Stimulated activated CD4-positive, alpha-beta T cell treated with anti-CD3 and anti-CD28 coated beads, TNF-alpha, amount 100 ng/mL, for 24 hours (primary cell): ENCODE measurements around the gene S100A3.

Experiments
- DNase-seq, 3 experiments: peaks; one replicate each; pipeline ENCODE4 v3.0.0-alpha.2; 2020; ENCODE audit warnings: low read depth in 3 of 3

S100A3 gene

DNA sequence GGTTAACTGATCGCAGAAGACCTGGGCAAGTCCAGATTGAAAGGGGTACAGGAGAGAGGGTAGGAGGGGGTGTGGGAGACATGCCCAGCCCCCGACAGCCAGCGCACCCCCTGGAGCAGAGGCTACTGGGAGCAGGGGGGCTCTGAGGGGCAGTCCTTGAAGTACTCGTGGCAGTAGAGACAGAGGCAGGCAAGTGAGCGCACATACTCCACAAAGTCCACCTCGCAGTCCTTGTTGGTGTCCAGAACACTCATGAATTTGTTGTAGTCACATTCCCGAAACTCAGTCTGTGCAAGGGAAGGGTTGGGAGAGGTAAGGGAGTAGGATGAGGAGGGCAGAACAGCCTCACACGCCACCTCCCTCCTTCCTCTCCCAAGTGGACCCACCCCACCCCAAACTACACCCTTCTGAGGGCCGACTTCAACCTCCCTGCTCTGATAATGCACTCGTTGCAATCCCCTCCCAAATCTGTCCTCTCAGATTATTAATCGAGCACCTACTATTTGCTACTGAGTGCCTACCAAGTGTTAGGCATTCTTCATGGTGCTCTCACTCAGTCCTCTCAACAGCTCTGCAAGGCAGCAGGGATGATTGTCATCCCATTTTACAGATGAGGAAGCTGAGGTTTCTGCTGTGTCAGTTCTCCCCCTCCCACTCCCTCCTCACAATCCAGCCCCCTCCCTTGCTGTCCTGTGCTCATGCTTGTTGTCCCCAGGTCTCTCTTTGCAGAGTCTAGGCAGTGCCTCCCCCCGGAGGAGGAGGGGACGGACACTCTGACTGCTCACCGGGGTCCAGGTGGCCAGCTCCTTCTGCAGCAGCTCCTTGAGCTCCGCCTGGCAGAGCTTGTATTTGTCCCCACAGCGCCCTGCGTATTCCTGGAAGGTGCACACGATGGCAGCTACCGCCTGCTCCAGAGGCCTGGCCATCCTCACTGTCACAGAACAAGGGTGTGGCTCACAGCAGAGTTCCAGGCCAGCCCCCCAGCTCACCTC, 1.2 kb downstream of the S100A3 start:
- no peak for DNase-seq

DNA sequence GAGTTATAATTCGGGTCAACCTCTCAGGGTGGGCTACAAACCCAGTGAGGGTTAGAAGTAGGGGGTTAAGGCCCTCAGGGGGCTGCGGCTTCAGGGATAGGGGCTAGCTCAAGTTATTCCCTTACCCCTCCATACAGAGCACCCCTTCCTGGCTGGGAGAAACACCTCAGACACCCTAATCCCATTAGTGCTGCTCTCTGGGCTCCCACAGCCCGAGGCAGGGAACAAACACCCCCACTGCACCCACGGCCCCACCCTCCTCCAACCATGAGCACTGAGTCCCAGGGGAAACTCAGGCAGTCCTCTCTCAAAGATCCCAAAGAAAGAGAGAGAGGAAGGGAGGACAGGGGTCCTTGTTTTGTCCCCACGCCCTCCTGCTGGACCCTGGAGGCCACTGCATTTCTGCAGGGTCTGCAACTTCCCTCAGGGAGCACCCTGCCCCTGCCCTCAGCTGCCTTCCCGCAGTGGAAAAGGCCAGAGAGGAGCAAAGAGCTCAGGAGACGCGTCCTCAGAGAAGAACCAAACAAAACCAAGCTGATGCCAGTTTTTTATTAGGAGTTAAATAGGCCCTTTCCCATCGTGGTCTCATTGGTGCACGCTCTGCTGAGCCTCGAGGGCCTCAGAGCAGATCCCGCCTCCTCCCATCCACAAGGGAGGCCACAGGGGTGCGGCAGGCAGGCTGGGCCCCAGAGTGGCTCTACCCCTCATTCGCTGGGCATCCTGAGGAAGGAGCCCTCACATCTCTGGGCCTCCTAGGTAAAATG, 2.1 kb downstream of the S100A3 start:
- DNase-seq = no peak

DNA sequence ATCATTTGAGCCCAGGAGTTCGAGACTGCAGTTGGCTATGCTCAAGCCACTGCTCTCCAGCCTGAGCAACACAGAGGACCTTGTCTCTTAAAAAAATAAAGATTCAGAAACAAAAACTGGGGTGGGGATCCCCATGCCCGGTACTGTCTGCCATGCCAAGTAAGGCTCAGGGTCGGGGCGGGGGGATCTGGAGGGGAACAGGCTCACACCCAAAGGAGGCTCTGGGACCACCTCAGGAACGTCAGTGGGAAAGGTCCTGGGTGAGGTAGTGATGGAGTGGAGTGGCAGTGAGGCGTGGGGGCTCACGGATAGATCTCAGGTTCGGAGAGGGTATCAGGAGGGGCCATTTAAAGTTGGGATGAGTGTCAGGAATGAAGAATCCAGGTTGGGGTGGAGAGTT, 2.7 kb downstream of the S100A3 start:
- no peak for DNase-seq

DNA sequence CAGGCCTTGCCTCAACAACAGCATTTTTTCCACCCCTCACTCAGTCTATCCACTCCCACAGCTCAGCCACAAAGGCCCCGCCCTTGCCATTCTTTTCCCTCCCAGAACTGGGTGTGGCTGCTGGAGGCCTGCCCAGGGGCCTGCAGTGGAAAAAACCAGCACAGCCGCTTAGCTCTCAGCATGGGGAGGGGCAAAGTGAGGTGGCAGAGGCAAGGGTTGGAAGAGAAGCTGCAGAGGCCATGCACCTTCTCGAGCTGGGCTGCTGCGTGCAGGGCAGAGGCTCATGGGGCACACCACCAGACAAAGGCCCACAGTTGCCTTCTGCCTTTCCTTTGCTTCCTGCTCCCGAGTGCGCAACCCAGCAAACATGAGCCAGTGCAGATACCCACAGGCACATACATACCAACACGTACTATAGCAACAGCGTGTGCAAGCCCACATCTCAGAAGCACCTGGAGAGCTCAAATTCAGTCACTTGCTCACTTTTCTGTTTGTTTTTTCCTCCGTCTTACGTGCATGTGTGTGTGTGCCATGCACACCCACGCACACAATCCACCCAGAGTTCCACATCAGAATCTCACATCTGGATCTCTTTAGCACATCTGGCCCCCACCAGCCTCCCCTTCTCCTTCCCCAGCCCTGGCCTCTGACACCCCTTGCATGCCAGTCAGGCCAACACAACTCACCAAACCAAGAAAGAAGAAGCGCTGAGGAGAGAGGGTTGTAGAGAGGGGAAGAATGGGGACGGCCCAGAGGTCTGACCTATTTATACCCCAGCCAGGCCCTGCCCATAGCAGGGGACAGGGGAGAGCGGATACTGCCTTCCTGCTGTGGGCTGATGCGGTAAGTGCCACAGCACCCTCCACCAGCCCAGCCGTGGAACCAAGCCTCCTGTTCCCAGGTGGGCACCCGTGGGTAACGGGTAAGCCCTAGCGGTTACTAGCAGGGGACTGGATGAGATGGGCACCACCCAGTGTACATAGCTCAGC, 3.7 kb downstream of the S100A3 start, which contains the start of gene S100A4:
S100A4 (minus strand) TSS at position 740 of the 989 bp plus-strand sequence. CDS start 1,012 bp downstream, outside the sequence.
- DNase-seq = peak; percentile 90 to 96 (median 90)

DNA sequence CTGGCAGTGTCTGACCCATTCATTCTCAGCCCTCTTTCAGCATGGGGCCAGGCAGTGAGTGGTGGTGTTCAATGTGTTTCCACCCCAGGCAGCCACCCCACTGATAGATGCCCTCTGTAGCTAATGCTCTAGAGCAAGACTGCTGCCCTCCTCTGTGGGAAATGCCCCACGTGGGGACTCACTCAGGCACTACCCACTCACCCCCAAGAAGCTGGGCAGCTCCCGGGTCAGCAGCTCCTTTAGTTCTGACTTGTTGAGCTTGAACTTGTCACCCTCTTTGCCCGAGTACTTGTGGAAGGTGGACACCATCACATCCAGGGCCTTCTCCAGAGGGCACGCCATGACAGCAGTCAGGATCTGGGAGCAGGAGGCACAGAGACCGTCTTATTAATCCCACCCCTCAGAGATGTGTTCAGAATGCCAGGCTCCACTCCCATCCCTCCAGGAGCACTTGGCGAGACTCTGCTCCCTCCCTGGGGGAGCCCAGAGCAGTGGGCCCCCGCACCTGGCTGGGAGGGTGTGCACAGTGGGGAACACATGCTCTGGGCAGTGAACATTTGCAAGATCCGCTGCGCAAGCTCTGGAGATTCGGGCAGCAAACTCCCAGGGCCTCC, 4.5 kb downstream of the S100A3 start:
- no peak for DNase-seq

DNA sequence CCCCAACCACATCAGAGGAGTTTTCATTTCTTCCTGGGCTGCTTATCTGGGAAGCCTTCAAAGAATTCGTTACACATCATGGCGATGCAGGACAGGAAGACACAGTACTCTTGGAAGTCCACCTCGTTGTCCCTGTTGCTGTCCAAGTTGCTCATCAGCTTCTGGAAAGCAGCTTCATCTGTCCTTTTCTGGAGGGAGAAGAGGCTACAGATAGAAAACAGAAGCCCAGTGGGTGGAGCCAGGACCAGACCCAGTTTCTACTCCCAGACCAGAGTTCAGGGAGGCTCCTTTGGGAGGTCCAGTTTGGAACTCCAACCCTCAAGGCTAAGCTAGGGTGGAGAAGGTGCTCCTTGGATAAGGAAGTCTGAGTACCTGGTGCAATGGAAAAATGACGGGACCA, 5.3 kb downstream of the S100A3 start:
- DNase-seq = no peak

DNA sequence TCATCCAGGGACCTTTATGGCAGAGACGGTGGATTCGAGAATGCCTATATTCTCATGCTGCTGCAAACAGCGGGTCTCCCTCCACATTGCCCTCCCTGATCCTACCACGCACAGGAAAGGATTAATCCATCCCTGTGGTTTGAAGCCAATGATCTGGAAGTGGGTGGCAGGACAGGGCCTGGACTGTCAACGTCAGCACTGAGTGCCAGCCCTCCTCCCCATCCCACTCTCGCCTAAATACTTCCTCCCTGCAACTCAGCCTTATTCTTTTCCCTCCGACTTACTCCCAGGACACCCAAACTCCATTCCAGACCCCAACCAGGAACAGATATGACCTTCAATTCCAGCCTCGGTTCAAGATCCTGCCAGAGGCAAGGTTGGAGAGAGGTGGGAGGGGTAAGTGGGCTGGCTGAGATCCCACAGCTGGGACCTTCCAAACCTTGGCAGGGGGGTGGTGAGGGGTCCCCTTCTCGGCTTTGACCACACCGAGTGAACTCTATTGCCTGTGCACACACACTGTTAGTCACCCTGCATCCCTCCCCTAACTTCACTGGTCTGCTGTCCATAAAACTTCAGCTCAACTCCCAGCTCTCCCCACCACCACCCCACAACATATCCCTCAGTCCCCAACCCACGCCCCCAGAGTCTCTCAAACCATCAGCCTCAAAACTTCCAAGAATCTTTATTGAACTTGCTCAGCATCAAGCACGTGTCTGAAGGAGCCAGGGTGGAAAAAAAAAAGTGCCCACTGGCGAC, 5.9 kb downstream of the S100A3 start:
- DNase-seq = no peak

DNA sequence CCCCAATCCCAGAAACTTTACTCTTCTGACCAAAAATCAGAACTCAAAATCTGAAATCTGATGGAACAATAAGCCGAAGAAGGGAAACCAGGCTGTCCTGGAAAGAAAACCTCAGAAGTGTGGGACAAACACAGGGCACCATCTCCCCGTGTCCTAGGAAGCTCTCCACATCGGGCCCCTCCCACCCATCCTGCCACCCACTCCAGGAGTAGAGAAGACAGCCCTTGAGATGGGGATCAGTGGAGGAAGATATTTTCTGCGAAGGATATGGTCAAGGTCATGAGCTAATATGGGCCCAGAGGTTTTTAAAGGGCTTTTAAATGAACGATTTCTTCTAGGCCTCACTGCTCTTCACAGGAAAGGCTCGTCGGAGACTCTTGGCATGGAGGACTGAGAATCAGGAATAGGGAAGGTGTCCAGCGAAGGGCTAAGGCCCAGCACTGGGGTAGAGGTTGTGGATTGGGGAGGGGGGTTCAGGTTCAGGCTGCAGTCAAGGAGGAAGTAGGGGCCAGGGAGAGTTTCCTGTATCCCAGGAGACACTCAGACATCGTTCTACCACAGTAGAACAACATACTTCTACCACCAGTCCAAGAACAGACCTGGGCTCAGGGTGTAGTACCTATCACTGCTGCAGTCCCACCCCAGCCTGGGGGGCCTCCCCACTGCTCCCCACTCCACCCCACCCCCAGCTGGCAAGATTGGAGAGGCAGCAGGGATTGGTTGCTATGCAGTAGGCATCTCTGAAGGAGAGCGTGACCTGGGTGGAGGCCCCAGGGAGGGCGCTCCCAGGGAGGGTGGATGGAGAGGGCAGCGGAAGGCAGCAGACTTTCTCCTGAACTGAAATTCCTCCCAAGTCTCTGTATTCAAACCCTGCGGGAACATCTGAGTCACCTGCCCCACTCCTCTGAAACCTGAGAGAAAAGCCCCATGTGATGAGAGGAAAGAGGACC, 7.1 kb downstream of the S100A3 start:
- no peak for DNase-seq

DNA sequence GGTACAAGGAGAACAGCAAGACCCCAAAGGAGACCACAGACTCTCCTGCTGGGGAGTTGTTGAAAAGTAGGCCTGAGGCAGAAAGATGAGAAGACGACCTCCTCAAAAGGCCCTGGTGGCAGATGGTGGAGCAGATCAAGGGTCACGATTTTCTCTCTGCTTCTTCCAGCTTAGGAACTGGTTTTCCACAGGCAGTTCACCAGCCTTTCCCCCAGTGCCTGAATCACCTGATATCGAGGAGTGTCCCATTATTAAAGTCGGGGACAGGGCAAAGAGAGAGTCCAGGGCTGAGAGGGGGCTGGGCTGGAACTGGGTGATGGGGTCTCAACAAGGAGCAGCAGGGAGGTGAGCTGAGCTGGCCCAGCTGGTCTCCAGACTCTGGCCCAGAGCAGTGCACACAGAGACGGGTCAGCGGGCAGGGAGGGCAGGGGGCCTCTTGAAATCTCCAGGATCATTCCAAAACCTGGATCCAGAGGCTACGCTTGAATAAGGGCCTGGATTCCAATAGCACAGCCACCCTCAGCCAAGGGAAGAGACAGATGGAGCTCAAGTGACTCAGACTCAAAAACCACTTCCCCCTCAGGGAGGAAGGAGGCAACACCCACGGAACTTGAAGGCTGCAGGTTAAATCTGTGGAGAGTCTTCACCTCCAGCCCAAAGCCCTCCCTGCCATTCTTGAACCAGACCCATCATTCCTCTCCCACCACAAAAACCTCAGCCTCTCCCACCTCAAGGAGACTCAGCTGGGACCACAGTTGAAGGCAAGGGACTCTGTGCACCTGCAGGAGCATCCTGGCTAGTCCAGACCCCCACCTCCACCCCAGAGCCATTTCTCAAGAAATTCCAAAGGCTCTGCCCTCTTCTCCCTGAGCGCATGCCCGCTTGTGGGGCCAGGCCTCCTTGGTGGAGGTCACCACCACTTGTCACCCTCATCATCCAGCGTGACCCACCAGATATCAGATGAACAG, 8.4 kb downstream of the S100A3 start, which contains the start of gene S100A5:
S100A5 (minus strand) TSS at position 541 of the 968 bp plus-strand sequence. CDS start 743 bp downstream, outside the sequence.
- peak in 1 of 3 experiments; percentile 44 for DNase-seq

DNA sequence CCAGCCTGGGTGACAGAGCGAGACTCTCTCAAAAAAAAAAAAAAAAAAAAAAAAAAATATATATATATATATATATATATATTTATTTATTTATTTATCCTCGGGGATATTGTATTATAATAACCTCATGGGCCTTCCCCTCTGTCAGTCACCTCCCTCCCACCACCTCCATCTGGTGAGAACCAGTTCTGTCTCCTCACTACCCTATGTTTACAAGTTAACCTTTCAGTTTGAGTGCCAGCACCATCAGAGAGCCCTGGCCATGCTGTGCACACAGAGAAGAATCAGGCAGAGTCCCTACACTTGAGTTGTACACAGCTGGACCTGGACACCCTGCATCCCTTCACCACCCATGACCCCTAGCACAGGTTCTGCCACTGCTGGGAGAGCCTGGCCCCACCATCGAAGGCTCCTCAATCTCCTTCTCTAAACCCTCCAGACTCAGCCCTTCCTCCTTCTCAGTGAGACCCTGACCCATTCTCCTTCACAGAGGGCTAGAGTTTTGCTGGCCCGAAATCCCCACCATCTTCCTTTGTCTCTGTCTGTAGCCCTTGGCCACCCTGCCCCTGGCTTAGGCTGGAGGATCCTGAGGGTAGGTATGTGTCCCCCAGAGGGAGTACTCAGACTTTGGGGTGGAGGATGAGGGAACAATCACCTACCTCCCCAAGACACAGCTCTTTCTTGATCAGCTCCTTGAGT, 9.5 kb downstream of the S100A3 start:
- no peak for DNase-seq

DNA sequence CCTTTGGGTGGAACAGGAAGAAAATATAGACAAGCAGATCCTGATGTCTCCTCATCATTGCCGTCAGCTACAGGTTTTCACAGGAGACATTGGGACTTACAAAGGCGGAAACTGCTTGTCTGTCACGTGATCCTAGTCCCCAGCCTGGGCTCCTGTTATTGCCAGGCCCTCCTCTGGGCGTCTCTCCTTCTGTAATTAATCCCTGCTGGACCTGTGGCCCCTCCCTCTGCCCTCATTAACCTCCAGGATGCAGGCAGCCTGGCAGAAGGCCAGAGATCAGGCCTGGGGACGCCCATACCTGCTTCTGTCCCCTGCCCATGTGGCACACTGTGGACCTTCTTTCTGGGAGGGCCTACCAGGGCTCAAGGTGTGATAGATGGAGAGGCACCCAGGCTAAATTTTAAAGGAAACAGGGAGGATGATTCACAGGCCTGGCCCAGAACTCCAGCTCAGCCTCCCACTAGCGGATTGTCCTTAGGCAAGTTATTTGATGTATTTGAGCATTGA, 10.7 kb downstream of the S100A3 start:
- no peak for DNase-seq

DNA sequence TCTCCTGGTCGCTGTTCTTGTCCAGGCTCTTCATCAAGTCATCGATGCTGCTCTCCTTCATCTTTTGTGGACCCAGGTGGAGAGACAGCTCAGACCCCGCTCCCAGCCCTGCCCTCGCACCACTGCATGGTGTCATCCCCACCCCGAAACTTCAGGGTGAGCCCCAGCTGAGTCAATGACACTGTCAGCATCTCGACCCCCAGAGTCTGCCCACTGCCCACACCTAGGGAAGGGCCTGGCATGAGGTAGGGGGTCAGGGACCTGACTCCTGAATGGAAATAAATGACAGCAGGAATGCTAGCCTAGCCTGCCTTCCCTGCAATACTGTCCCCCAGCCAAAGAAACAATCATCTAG, 11.7 kb downstream of the S100A3 start:
- DNase-seq = no peak

DNA sequence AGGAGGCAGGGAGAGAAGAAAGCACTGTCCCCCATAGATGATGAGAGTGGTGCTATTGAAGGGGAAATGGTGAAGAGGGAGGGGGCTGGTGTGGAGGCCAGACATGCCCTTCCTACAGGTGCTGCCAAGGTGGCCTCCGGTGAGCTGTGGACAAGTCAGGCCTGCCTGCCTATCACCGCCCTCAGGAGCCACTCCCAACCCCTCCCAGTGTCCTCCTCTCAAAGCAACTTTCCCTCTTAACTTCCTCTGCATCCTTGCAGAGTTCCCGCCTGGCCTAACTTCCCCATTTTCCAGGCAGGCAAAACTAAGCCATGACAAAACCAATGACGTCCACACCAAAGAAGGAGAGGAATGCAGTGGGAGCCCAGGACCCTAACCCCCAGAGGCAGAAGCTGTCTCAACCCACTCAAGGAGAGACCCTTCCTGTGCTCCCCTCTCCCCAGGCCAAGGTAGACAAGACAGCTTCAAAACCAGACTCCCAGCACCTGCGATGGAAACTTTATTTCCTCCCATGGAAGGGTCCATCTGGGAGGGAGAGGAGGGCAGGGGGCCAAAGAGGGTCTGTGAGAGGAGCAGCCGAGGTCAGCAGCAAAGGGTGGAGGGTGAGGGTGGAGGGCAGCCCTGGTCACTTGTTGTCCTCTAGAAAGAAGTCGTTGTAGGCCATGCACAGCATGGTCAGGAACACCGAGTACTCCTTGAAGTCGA, 12.2 kb downstream of the S100A3 start:
- no peak for DNase-seq

DNA sequence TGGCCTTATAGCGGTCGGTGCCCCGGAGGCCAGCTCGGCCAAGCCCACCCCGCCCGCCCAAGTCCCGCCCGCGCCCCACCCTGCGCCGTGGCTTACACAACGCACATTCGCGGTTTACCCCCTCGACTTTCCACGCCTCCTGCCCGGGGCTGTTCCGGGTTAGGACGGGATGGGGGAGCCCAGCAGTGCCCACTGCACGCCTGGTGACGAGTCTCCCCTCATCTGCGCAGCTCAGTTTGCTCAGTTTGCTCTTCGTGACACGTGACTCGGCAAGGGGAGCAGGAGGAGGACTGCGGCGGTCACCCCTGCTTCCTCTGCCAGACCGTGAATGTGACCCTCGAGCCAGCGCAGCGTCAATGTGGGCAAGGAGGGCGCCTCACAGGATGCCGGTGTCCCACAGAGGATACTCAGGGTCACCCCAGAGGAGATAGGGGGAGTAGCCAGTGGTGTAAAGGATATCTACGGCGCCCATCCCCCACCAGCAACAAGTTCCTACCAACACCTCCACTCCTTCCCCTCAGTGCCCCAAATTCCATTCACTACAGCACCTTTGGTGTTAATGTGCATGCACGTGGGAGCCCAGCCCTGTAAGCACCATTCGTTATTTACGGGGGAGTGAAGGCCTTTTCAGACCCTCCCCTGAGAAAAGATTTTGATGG, 12.9 kb downstream of the S100A3 start:
- peak; percentile 68 to 81 (median 75) for DNase-seq

DNA sequence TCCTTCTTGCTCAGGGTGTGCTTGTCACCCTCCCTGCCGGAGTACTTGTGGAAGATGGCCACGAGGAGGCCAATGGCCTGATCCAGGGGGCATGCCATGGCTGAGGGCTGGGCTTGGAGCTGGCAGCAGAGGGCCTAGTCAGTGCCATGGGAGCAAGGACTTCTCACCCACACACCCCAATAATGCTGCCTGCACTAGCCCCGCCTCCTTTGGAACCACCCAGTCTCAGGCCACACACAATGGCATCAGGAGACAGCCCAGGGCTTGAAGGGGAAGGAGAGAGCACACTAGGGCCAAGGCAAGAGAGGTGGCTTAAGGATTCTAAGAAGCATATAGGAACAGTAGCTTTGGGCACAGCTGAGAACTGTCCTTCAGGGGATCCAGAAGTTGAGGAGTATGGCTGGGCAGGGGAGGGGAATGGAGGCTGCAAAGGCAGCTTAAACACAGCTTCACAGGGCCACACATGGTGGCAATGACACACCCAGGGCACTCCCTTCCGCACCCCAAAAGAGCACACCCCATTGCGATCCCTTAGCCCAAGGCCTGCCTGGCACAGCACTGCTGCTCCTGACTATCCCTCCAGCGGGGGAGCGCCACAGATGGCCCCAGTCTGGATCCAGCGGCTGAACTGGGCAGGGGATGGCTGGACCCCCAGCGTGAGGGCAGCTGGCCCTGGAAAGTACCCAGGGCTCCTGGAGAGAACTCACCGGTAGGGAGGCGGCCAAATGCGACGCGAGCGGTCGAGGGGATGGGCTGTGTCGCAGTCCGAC, 13.6 kb downstream of the S100A3 start, which contains the start of gene S100A6:
S100A6 (minus strand) TSS at position 750 of the 770 bp plus-strand sequence; CDS start at position 98, 652 bp downstream.
- DNase-seq = peak in 1 of 3 experiments; percentile 58
